Stimulated activated naive CD4-positive, alpha-beta T cell (primary cell): ENCODE data around the gene IPO4.

Source experiments
- DNase-seq, 6 experiments: peaks; one replicate each; lab custom pipeline; 2025; lab: John Stamatoyannopoulos, UW

IPO4 gene

DNA sequence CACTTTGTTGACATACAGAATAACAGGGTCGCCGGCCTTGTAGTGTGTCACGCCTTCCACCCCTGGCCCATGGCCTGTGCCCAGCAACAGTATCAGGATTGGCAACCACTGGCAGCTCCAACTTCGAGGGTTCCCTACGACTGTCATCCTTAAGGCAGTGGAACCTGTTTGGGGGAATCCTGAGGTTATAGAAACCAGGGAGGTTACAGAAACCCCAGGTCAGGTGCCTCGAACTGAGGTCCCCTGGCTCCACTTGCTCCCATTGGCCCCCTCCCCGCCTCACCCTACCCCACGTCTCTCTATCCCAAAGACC lies 6.2 kb upstream of the IPO4 start:
- DNase-seq, result no peak

DNA sequence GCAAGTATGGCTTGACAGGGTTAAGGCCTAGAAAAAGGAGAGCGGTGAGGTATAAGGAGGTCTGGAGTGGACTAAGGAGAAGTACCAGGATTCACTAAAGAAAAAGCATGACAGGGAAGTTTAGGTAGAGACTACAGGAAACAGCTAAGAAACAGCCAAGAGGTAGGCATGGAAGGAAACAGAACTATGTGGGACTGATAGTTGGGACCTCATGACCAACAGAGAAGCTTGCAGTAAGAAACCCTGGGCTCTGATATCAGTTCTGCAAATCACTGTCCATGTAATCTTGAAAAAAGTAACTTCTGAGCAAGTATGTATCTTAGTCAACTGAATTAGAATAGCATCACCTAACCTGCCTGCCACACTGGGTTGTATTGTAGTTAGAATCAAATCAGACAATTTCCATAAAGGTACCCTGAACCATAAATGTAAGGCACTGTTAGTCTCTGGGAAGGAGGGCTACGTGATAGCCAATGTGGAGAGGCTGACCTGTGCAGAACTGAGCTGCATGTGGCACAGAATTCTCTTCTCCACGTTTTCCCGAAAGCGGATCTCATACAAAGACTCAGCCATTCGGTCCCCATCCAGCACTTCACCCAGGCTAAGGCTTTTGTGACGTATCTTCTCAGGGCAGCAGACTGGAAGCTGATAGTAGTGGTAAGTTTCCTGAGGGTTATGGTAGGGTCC lies 5.7 kb upstream of the IPO4 start:
- DNase-seq, result no peak

DNA sequence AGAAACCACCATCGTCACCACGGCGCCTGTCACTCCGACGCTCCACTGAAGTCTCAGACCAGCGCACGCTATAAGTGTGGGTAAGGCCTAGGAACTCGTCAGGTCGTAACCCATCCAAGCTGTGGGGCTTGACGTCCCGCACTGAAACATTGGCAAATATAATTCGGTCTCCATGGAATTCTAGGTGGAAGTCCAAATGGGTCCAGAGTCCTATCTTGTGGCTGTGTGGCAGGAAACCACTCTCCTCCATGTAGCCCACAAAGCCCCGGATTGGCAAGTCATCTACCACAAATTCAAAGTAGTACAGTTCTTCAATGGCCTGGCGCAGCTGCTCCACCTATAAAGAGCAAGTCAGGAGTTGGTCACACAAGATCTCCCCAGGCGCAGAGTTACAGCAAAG lies 4.3 kb upstream of the IPO4 start:
- DNase-seq, result no peak

DNA sequence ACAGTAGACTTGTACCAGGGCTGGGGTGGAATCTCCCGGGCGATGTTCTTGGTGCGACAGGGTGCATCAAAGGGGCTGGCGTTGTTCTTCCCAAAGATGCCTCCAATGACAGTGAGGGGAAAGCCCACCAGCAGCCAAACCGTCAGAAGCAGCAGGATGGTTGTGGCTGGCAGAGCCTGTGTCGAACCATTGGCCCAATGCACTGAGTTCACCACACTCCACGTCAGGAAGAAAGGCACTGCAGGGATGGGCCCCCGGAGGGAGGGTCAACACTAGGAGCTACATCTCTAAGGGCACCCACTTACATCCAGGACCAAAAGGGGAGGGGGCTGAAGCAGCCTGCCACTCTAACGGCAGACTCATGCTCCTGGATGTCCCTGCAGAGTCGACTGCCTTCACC lies 1.8 kb upstream of the IPO4 start:
- no peak for DNase-seq

DNA sequence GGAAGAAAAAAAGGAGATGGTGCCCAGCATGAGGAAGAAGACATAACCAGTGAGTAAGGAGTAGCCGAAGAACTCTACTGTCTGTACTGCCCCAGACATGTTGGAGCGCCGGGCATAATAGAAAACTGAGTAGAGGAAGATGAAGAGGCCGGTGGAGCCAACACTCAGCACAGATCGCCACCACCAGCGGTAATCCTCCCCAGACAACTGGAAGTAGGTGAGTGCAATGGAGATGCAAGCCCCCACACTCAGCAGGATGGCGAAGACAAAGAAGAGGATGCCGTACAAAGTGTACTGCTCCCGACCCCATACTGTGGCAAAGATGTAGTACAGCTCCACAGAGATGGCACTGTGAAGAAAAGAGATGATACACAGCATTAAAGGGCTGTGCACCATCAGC lies 844 bp upstream of the IPO4 start:
- DNase-seq, result no peak

DNA sequence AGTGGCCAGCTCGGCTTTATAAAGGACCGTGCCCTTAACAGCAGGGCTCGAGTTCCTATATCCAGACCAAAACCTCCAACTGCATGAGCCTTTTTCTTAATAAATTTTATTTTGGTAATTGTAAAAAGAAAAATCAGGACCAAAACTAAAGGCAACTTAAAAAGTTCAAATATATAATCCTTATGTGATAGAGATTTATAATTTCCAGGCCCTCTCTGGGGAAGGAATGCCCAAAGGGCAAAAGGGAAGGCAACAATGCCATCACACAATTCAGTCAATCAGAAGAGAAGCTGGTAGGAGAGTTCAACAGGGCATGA lies 401 bp upstream of the IPO4 start:
- DNase-seq, result no peak

DNA sequence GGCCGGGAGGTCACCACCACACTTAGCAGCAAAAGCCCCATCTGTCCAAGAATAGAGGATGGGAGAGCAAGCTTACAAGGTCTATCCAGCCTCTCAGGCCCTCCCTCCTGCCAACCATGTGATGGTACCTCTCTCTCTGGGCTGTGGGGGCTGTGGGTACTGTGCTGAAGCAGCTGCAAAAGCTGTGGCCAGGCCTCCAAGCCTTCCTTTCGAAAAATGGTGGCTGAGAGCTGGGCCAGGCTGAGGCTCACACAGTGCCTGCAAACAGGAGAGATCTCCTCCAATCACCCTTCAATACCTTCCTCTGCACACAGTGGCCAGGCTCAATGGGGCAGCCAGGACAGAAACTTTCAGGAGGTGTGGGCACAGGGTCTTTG lies 1.1 kb downstream of the IPO4 start:
- DNase-seq, result no peak

DNA sequence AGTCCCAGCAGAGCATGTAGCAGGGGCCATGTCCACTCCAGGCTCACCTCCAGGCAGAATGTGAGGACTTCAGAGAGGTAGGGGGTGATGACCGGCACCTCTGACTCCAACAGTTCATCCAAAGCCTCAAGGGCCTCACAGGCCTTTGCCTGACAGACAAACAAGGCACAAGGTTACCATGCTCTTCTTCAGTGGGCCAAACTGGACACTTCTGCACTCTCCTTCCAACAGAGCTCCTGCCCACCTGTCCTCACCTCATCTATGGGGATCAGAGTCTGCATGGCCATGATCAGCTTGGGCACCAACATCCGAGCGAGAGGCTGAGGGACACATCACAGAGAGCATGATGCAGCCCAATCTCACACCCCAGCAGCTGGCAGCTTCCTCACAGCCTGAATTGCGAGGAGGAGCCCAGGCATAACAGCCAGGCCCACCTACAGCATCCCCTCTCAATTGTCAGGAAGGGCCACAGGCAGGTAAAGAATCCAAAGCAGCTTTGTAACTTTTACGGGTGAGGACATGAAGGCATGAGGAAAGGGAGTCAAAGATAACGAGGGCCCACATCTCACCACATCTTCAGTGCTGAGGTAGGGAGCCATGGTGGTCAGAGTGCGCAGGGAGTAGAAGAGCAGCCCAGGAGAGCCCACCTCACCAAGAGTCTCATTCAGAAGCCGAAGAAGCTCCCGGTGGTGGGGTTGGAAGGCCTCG lies 1.6 kb downstream of the IPO4 start:
- no peak for DNase-seq

DNA sequence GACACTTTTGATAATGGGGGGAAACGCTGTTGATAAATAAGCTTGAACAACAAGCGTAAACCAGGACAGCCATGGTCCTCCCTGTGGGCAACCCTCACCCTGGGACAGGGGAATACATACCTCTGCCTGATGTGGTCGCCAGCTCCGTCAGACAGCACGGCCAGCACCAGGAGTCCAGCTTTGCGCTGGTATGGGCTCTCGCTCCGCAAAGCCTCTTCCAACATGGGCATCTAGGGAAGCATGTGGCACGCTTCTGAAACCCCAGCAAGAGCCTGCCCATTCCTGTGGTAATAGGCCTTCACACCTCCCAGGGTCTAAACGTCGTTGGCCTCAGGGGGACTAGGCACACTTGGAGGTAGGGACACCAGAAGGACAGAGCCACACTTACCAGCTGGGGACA lies 2.9 kb downstream of the IPO4 start:
- no peak for DNase-seq

DNA sequence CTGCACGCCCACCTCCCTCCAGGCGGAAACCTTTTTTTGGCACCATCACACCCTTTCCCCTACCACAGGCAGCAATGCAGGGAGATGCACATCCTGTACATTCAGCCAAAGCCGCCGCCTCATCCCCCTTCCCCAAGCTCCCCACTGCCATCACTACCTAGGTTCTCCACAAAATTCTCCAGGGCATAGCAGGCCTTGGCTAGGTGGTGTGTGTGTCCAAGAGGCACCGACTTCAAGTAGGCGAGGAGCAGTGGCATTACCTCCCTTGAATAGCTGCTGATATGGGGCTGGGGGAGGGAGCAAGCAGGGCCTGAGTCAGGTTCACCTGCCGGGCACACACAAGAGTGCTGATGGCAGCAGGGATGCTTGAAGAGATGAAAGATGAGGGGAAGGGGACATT lies 3.6 kb downstream of the IPO4 start:
- no peak for DNase-seq

DNA sequence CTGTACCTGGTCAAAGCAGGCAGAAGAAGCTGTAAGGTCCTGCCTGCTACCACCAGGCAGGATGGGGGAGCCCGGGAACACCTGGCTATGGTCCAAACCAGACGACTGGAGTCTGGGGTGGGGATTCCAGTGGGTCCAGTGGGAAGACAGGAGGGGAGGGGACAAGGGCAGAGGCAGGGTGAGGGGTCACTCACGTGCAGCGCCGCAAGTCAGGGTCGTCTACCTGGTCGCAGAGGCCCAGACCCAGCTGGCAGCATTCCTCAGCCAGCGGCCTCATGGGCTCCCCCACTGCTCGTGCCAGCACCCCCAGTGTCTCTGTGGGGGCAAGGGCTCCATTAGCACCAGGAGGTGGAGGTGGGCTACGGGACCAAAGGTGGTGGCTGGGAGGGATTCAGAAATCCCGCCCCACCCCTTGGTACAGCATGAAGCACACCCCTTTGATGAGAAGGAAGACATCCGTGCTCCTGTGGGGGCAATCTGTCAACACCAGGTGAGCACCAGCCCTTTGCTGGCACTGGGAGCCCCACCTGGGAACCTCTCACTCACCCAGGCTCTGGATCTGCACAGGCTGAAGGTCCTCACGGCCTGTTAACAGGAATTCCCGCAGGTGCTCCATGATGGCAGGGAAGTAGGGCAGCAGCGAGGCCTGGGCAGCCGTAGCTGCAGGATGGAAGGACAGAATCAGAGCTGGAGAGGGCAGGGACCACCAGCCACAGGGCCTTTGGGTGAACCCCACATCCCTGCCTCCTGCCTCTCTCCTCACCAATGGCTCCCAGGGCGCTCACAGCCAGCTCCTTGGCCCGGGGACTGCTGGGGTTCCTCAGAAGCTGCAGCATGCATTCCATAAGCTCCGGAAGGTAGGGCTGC lies 4.3 kb downstream of the IPO4 start:
- no peak for DNase-seq

DNA sequence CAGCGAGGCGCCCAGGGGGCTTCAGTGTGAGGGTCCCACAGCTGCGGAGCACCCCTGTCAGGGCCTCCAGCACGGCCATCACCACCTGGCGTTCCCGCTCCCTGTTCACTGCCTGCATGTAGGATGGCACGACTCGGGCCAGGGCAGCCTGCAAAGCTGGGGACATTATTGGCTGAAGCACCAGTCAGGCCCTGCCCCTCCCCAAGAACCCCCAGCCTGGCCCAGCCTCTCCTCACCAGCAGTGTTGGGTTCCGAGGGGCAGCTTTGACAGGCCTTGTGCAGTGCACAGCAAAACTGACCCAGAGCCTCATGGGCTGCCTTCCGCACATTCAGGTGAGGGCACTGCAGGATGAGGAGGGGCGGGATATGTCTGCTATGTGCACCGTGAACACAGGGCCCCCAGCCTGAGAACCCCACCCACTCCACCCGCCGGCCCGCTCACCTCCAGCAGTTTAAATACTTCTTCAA lies 5.6 kb downstream of the IPO4 start:
- DNase-seq, result no peak

DNA sequence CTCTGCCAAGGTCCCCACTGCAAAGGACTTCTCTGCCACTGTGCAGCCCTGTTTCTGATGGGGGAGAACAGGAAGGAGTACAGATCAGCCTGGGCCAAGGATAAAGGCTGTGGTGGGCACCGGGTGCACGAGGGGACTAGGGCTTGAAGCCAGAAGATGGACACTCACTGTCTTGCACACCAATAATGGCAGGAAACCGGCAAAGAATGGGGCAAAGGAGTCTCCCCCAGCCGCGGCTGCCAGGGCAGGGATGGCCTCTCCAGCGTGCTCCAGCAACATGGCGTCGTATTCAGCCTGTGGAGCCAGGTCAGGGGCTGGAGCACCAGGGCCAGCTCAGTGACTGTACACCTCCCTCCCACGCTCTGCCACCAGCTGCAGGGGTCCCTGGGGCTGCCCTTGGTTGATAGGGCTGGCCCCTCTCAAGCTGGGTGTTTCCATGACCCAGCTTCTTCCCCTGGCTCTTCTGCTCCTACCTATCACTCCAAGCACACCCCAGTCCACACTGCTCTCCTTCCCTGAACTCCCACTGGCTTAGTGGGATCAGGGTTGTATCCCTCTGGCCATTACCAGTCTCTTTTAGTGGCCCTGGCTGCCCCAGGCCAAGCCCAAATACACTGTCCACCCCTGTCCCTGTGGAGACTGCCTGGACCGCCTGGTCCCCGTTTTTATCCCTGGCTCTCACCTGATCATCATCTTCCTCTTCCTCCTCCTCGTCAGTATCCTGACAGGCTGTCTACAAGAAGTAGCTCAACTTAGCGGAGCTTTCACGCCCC lies 6.3 kb downstream of the IPO4 start:
- no peak for DNase-seq

DNA sequence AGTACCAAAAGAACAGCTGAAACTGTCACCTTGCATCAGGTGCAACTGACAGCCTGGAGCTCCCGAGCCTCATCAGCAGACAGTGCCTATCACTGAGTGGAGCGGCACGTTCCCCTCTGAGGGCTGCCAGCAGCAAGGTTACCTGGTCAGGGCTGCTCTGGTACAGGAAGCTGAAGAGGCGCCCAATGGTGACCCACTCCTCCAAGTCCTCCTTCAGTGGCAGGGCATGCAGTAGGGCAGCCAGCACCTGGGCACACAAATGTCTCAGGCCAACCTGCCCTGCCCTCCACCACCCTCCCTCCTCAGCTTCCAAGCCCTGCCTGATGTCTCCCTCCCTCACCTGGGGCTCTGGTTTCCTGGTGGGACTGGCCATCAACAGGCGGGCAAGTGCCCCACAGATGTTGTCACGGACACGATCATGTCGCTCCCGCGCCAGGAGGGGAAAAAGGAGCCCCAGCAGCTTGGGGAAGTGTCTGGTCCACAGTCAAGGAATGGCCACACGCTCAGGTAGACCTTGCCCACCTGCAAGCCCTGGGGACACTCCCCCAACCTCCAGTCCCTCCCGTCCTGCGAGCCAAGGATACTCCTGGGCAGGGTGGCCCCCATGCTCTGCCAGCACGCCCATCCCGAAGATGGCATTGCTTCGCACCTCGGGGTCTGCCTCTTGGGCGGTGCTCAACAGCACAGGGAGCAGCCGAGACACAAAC lies 7.1 kb downstream of the IPO4 start:
- no peak for DNase-seq

DNA sequence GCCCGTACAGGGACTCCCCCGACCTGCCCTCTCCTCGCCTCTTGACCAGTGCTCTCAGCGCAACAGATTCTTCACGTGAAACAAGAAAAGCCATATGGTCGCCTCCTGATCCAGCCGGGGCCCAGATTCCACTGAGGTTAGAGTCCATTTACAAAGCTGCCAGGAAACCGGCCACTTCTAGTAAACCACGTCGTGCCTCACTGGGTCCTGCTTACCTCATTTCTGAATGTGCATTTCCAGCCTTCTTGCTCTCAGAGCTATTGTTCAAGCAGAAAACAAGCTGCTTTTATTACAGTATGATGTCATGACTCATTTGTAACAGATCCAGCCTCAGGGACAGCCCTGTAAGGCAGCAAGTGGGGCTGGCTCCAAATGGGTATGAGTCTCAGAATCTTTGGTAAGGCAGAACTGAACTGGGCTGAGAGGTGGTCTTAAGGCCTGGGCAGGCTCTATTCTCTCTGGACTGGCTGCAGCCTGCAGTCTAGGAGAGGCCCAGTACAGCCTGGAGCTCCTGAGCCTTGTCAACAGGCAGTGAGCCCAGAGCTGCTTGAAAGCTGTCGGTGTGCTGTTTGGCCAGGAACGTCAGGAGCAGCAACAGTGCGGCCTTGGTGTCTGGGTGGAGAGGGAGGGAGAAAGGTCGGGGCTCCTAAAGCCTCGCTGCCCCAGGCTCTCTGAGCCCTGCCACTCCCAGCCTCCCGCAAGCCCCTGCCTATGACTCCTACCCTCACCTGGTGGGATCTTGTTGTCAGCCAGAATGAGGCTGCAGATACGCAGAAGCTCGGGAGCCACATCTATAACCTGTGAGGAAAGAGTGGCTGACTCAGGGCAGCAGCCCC lies 8.4 kb downstream of the IPO4 start:
- DNase-seq, result no peak

DNA sequence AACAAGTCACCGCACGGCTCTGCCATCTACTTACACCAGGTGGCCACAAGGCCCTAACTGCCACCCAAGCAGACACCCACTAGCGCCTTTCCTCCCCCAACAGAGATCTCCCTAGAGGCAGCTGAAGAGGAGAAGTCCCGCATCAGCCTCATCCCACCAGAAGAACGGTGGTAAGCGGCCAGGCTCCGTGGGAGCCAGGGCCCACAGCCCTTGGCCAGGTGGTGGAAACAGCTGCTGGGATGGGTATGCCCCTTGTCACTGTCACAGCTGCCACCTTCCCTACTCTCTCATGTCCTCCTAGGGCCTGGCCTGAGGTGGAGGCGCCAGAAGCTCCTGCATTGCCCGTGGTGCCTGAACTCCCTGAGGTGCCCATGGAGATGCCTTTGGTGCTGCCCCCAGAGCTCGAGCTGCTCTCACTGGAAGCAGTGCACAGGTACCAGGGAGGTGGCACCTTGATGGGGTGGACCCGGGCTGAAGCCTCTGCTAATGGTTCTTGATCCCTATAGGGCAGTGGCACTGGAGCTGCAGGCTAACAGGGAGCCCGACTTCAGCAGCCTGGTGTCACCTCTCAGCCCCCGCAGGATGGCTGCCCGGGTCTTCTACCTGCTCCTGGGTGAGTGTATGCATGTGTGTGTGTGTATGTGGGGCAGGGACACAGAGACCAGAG lies 9.2 kb downstream of the IPO4 start:
- no peak for DNase-seq

DNA sequence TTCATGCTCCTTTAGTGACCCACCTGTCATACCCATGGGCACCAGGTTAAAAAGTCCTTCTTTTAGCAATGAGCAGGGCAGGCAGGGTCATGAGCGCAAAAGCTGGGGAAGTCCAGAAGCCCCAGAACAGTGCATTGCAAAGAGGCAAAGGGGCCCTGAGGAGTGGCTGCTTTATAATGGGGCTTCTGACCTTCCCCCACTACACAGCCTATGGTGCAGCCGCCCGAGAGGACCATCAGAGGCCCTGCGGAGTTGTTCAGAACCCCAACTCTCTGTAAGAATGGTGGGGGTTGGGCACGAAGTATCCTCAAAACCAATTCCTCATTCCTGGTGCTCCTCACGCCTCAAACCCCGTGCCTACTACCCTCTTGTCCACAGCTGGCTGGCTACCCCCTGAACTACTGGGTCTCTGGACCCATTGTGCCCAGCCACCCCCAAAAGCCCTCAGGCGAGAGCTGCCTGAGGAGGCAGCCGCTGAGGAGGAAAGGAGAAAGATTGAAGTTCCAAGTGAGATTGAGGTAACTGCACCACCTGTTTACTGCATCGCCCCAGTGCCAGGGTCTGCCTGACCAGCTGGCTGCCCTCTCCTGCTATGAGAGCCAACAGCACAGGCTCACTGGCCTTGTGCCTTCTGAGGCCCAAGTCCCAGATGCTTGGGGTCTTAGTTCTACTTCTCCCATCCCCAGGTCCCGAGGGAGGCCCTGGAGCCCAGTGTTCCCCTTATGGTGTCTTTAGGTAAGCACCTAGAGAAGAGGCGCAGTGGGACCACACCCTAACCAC lies 10.0 kb downstream of the IPO4 start:
- no peak for DNase-seq

DNA sequence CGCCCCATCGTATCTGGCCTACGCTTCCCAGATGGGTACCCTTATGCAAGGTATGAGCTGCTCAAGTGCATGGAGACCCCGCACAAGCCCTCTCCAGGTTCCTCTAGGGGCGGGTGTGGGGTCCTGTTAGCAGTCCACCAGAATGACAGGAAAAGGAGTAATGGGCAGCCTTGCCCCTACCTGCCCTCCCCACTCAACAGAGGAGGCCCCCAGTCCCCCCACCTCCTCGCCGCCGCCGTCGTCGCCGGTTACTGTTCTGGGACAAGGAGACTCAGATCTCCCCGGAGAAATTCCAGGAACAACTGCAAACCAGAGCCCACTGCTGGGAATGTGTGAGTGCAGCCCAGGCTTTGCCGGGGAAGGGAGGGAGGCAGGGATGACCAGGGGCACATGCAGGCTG lies 10.7 kb downstream of the IPO4 start:
- no peak for DNase-seq

DNA sequence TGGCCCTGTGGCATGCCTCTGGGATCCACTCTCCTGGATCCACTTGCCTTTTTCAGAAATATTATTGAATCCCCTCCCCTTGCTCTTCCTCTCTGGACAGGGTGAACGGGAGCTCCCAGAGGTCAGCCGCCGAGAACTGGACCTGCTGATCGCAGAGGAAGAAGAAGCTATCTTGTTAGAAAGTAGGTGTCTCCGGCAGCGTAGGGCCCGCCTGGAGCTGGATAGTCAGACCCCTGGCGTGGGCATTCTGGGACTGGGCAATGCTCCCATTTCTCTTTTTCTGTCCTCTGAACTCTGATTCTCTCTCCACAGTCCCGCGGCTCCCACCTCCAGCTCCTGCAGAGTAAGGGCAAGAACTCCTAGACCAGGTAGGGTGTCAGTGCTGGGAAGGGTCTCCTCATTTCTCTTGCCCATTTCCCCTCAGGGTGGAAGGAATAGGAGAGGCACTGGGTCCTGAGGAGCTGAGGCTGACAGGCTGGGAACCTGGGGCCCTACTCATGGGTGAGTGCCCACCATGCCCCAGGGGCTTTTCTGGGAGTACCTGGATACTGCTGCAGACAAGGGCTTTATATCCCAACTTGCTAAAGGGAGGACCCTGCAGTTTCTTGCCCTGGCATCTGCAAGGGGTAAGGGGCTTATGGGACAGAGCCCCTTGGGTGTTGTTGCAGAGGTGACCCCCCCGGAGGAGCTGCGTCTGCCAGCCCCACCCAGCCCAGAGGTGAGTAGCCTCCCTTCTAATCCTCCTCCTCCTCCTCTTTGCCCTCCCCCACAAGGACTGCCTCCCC lies 11.4 kb downstream of the IPO4 start:
- DNase-seq, result no peak
